Measurements from ENCODE around the gene FMNL1. TPM values are rescaled to one million over a fixed set of nuclear protein-coding genes. Genes with fewer than 3 reads are reported as not detected.

Gene FMNL1
- polyA plus RNA-seq, 1 donor (not counting 4 experiments of a cell fraction or from before 2014, with no cell fraction given) = 0.46 TPM

GRCh38 chr17:45225964-45226530, 4.4 kb downstream of the FMNL1 start:
- DNase-seq (ENCODE audit: low read depth, low spot score) (no peak), FAIRE-seq (no peak)
- H3K79me2 ChIP-seq (ENCODE audit: control insufficient read depth, insufficient read depth, low read length) = no peaks in the 10 kb centered on the region
- no peak for TF ChIP-seq EZH2 (IDR thresholded peaks at IDR 0.05; ENCODE audit: low read length)
- TF ChIP-seq CTCF (optimal IDR thresholded peaks at IDR 0.05 in 1 of 3, IDR thresholded peaks at IDR 0.05 in 1 of 3, conservative IDR thresholded peaks at IDR 0.05 in 1 of 3; ENCODE audit: extremely low read depth in 1 of 3, insufficient read depth in 2 of 3, low read length in 3 of 3) = no peak
- no peaks in the 10 kb centered on the region for H3K9me3 ChIP-seq (ENCODE audit: control insufficient read depth, low read depth, low read length)
- peaks cover 24% of the 10 kb centered on the region for H3K27me3 ChIP-seq (ENCODE audit: control insufficient read depth, extremely low read depth, insufficient read depth, low read length)
- no peak overlapping the region for H3K4me3 ChIP-seq (ENCODE audit: control insufficient read depth in 2 of 3, extremely low read depth in 1 of 3, insufficient read depth in 2 of 3, low read depth in 1 of 3, low read length in 3 of 3)
- no peak overlapping the region for H3K9ac ChIP-seq (ENCODE audit: control insufficient read depth, extremely low read depth, insufficient read depth, low read length)
- no peaks in the 10 kb centered on the region for H3K36me3 ChIP-seq (ENCODE audit: control insufficient read depth in 2 of 2, extremely low read depth in 1 of 2, insufficient read depth in 2 of 2, low read length in 2 of 2)
- H4K20me1 ChIP-seq (ENCODE audit: control insufficient read depth, extremely low read depth, insufficient read depth, low read length) = no peaks in the 10 kb centered on the region
- H3K4me1 ChIP-seq (ENCODE audit: control insufficient read depth, extremely low read depth, insufficient read depth, low read length) = peaks cover 35% of the 10 kb centered on the region
- H3K4me2 ChIP-seq (ENCODE audit: control insufficient read depth, extremely low read depth, insufficient read depth, low read depth, low read length) = no peak overlapping the region
- no peaks in the 10 kb centered on the region for H3K9me1 ChIP-seq (ENCODE audit: control insufficient read depth, extremely low read depth, insufficient read depth, low read length)
- dilution Hi-C loops (cut with MboI; ENCODE audit: extremely low pct_ligation_motif_present, low sequenced_read_pairs) = no loop called here
- H3K27ac ChIP-seq (ENCODE audit: control insufficient read depth, insufficient read depth, low read length) = no peak overlapping the region
- H2AFZ ChIP-seq (ENCODE audit: control insufficient read depth, low read length) = no peak overlapping the region

- no peak overlapping the region for H3K9ac ChIP-seq (ENCODE audit: control insufficient read depth, extremely low read depth, insufficient read depth, low read length)
- H3K36me3 ChIP-seq (ENCODE audit: control insufficient read depth in 2 of 2, extremely low read depth in 1 of 2, insufficient read depth in 2 of 2, low read length in 2 of 2) = no peaks in the 10 kb centered on the region
- TF ChIP-seq EZH2 (IDR thresholded peaks at IDR 0.05; ENCODE audit: low read length) = no peak
- TF ChIP-seq CTCF (optimal IDR thresholded peaks at IDR 0.05 in 1 of 3, IDR thresholded peaks at IDR 0.05 in 1 of 3, conservative IDR thresholded peaks at IDR 0.05 in 1 of 3; ENCODE audit: extremely low read depth in 1 of 3, insufficient read depth in 2 of 3, low read length in 3 of 3) = no peak
- H3K4me1 ChIP-seq (ENCODE audit: control insufficient read depth, extremely low read depth, insufficient read depth, low read length) = peaks cover 35% of the 10 kb centered on the region
- H3K4me2 ChIP-seq (ENCODE audit: control insufficient read depth, extremely low read depth, insufficient read depth, low read depth, low read length) = no peak overlapping the region
- no peak for DNase-seq (ENCODE audit: low read depth, low spot score)
- no peaks in the 10 kb centered on the region for H3K79me2 ChIP-seq (ENCODE audit: control insufficient read depth, insufficient read depth, low read length)
- H3K27ac ChIP-seq (ENCODE audit: control insufficient read depth, insufficient read depth, low read length) = no peak overlapping the region
- no peak for FAIRE-seq
- no peaks in the 10 kb centered on the region for H4K20me1 ChIP-seq (ENCODE audit: control insufficient read depth, extremely low read depth, insufficient read depth, low read length)
- no peaks in the 10 kb centered on the region for H3K9me3 ChIP-seq (ENCODE audit: control insufficient read depth, low read depth, low read length)
- H2AFZ ChIP-seq (ENCODE audit: control insufficient read depth, low read length) = no peak overlapping the region
- H3K27me3 ChIP-seq (ENCODE audit: control insufficient read depth, extremely low read depth, insufficient read depth, low read length) = peaks cover 20% of the 10 kb centered on the region
- H3K9me1 ChIP-seq (ENCODE audit: control insufficient read depth, extremely low read depth, insufficient read depth, low read length) = no peaks in the 10 kb centered on the region
- dilution Hi-C loops (cut with MboI; ENCODE audit: extremely low pct_ligation_motif_present, low sequenced_read_pairs) = no loop called here
- no peak overlapping the region for H3K4me3 ChIP-seq (ENCODE audit: control insufficient read depth in 2 of 3, extremely low read depth in 1 of 3, insufficient read depth in 2 of 3, low read depth in 1 of 3, low read length in 3 of 3)
These were observed 4.9 kb downstream of the FMNL1 start for GRCh38 chr17:45226576-45226975.
